HepG2 (cell line): ENCODE measurements around the gene TICAM2. TPM values are rescaled to one million over a fixed set of nuclear protein-coding genes. Genes with fewer than 3 reads are reported as not detected.

ENCODE experiments used
- CBX2 ChIP-seq, 2 experiments: fragments of 200-600 bp in 1 of 2; sonication (generic); formaldehyde crosslinking in 1 of 2; IDR thresholded peaks; 2 replicates each; pipeline versions ENCODE4 v1.7.0 to v1.8.1; 2018 to 2022; ENCODE audit warnings: low read depth in 2 of 2, low read length in 1 of 2, mild to moderate bottlenecking in 1 of 2, missing genetic modification reagents in 1 of 2
- CSRNP1 ChIP-seq: sonication (generic); formaldehyde crosslinking; IDR thresholded peaks from 2 replicates; pipeline ENCODE4 v1.8.1; 2023; ENCODE audit warnings: mild to moderate bottlenecking, missing genetic modification reagents
- ELK4 ChIP-seq: sonication (generic); formaldehyde crosslinking; IDR thresholded peaks from 2 replicates; pipeline ENCODE4 v1.9.0; 2021; ENCODE audit warnings: missing genetic modification reagents, borderline replicate concordance
- MLXIP ChIP-seq: sonication (generic); formaldehyde crosslinking; IDR thresholded peaks from 2 replicates; pipeline ENCODE4 v1.9.0; 2021; ENCODE audit warnings: missing genetic modification reagents, borderline replicate concordance
- MTF1 ChIP-seq: sonication (generic); formaldehyde crosslinking; IDR thresholded peaks from 2 replicates; pipeline ENCODE4 v1.5.0; 2020; ENCODE audit warnings: missing genetic modification reagents
- NFYB ChIP-seq: sonication (generic); formaldehyde crosslinking; IDR thresholded peaks from 2 replicates; pipeline ENCODE4 v1.4.0; 2020; ENCODE audit warnings: missing genetic modification reagents
- PREB ChIP-seq: sonication (generic); formaldehyde crosslinking; IDR thresholded peaks from 2 replicates; pipeline ENCODE4 v1.4.0; 2020; ENCODE audit warnings: missing genetic modification reagents
- TBX2 ChIP-seq: sonication (generic); formaldehyde crosslinking; IDR thresholded peaks from 2 replicates; pipeline ENCODE4 v1.5.0; 2020; ENCODE audit warnings: missing genetic modification reagents, mild to moderate bottlenecking, borderline replicate concordance
- THAP9 ChIP-seq: sonication (generic); formaldehyde crosslinking; IDR thresholded peaks from 2 replicates; pipeline ENCODE4; 2020; ENCODE audit warnings: missing genetic modification reagents, mild to moderate bottlenecking, borderline replicate concordance
- ZBTB7A ChIP-seq: sonication (generic); formaldehyde crosslinking; IDR thresholded peaks from 2 replicates; pipeline ENCODE4 v1.8.0; 2022; ENCODE audit warnings: mild to moderate bottlenecking, missing genetic modification reagents
- ZMYM3 ChIP-seq: sonication (generic); formaldehyde crosslinking; IDR thresholded peaks from 2 replicates; pipeline ENCODE4 v1.5.1; 2020; ENCODE audit warnings: mild to moderate bottlenecking, missing genetic modification reagents
- ZNF180 ChIP-seq: sonication (generic); formaldehyde crosslinking; IDR thresholded peaks from 2 replicates; pipeline ENCODE4 v1.4.0; 2020; ENCODE audit warnings: low read depth, missing genetic modification reagents, borderline replicate concordance
- ZNF24 ChIP-seq: fragments of 450-650 bp; IDR thresholded peaks from 2 replicates; pipeline ENCODE4 v1.6.1; 2017; ENCODE audit warnings: antibody characterized with exemption, mild to moderate bottlenecking
- ZNF724P ChIP-seq: sonication (generic); formaldehyde crosslinking; IDR thresholded peaks from 2 replicates; pipeline ENCODE4 v1.8.0; 2022; ENCODE audit warnings: missing genetic modification reagents, borderline replicate concordance
- ZNF749 ChIP-seq: sonication (generic); formaldehyde crosslinking; IDR thresholded peaks from 2 replicates; pipeline ENCODE4 v1.8.0; 2022; ENCODE audit warnings: mild to moderate bottlenecking, missing genetic modification reagents, moderate library complexity, borderline replicate concordance
- ZNF772 ChIP-seq: sonication (generic); formaldehyde crosslinking; IDR thresholded peaks from 2 replicates; pipeline ENCODE4 v1.5.0; 2020; ENCODE audit warnings: mild to moderate bottlenecking, missing genetic modification reagents
- ZNF777 ChIP-seq: sonication (generic); formaldehyde crosslinking; IDR thresholded peaks from 2 replicates; pipeline ENCODE4 v1.4.0; 2020; ENCODE audit warnings: missing genetic modification reagents
- ZSCAN12 ChIP-seq: sonication (generic); formaldehyde crosslinking; IDR thresholded peaks from 2 replicates; pipeline ENCODE4 v1.9.0; 2021; ENCODE audit warnings: mild to moderate bottlenecking, missing genetic modification reagents
- polyA plus RNA-seq, 8 experiments: library from polyadenylated mRNA; depleted of rRNA in 3 of 8; stranded (reverse) in 7 of 8; unstranded in 1 of 8; fragments of >200 nt; fragmentation: Illumina TruSeq in 4 of 8; extraction: Trizol in 4 of 8; gene quantifications; 2 replicates each; pipeline versions ENCODE4 v1.2.1 to v1.2.3, GENCODE V29; 2011 to 2016; ENCODE audit warnings: low read depth in 4 of 8, missing spikeins in 1 of 8, mixed read lengths in 1 of 8; ENCODE audit not compliant: insufficient read depth in 1 of 8
- total RNA-seq, 5 experiments: library from RNA; depleted of rRNA; stranded (reverse); fragments of >200 nt; fragmentation: Illumina TruSeq; extraction: Trizol; gene quantifications; 2 replicates each; pipeline ENCODE4 v1.2.3, GENCODE V29; 2016; ENCODE audit warnings: low read depth in 1 of 5

TICAM2 gene
- total and polyA plus RNA-seq, 2 of the 13 experiments (the other 11 are each of a cell fraction or from before 2014, with no cell fraction given): 0.04 TPM; not detected in 1

GRCh38 chr5:115625579-115626444 lies 23.5 kb upstream of the TICAM2 start, which contains the start of gene TMED7 (continued):
- no peak for TF ChIP-seq MLXIP (CRISPR knock-in tag)
- peak; percentile 66; the same call in 1 of the 2 replicates for TF ChIP-seq ZNF777
- TF ChIP-seq ELK4 (CRISPR knock-in tag): no peak
- peak; percentile 83 for TF ChIP-seq NFYB (CRISPR knock-in tag)
- no peak for TF ChIP-seq MTF1 (CRISPR knock-in tag)
- 0 out of 2 replicates have a peak, but pooled peaks have one; percentile 4 for TF ChIP-seq ZNF749 (CRISPR knock-in tag)
- no peak for TF ChIP-seq PREB (CRISPR knock-in tag)
- peak; percentile 83 for TF ChIP-seq ZBTB7A (CRISPR knock-in tag)
- TF ChIP-seq ZMYM3: no peak
- no peak for TF ChIP-seq CBX2 (IDR thresholded peaks at IDR 0.05; ENCODE audit: low read depth, low read length)
- TF ChIP-seq CBX2 (CRISPR knock-in tag; IDR thresholded peaks at IDR 0.05; ENCODE audit: low read depth): no peak
- TF ChIP-seq CSRNP1 (CRISPR knock-in tag): no peak
- no peak for TF ChIP-seq ZSCAN12 (CRISPR knock-in tag)
- TF ChIP-seq ZNF772 (CRISPR knock-in tag): 0 out of 2 replicates have a peak, but pooled peaks have one; percentile 34
- TF ChIP-seq ZNF180 (CRISPR knock-in tag): no peak
- TF ChIP-seq ZNF24: no peak
- no peak; the same call in 1 of the 2 replicates for TF ChIP-seq ZNF724P (CRISPR knock-in tag)
- TF ChIP-seq TBX2: peak; percentile 92
- TF ChIP-seq THAP9 (CRISPR knock-in tag): peak; percentile 67; the same call in 1 of the 2 replicates
